Heart left ventricle (tissue), 13 donors: ENCODE results near the gene CASP7.

ENCODE experiments used
- CTCF ChIP-seq, 12 donors: fragments of 200-600 bp; sonication (generic) in 4 of 12; IDR thresholded peaks; one replicate each; pipeline versions ENCODE4 v1.5.0 to v1.8.0; 2018 to 2022; ENCODE audit warnings: antibody characterized with exemption in 12 of 12, mild to moderate bottlenecking in 5 of 12
- POLR2A ChIP-seq, 2 donors: fragments of 450-650 bp; IDR thresholded peaks; one replicate each; pipeline ENCODE4 v1.6.1; 2017; ENCODE audit warnings: antibody characterized with exemption in 2 of 2, mild to moderate bottlenecking in 2 of 2, moderate library complexity in 2 of 2
- donor health status: ischemic (EF 13 %, LVEDD 7.1; RV severe dilation, severe dysfunction).
- donor health status: DM: no; HTN: yes; CAD: no.
- donor health status: DM: no; HTN: no; CAD: no.
- donor health status: ischemic (EF 25% LVEDD 6.9; RV normal size, moderate dysfunction).
- donor health status: ischemic (EF 25% LVEDD 5.7; RV mildly dilated, moderate dysfunction).
- donor health status: ischemic (EF 35%, LVEDD 5.7; RV mildly dilated, moderate dysfunction).
- donor health status: nonischemic (EF 11% LVEDD 7.7; RV severe dilation, severe dysfunction).
- donor health status: DM: yes; HTN: yes; CAD: no.
- donor health status: PGD.
- donor health status: ischemic (EF 29% LVEDD 5.4; RV normal size, mild dysfunction).
- donor health status: nonischemic (EF 23%, LVEDD 6.1; RV moderate dilation, normal function).

GRCh38 chr10:113776553-113776952 lies 96.8 kb downstream of the CASP7 start:
- TF ChIP-seq CTCF (IDR thresholded peaks at IDR 0.05), result no peak
- no peak for TF ChIP-seq POLR2A (IDR thresholded peaks at IDR 0.05)
